Measurements from ENCODE around the gene DCAF6.

GRCh38 chr1:168000656-168001055 lies 64.2 kb downstream of the DCAF6 start:
- TF ChIP-seq CTCF (IDR thresholded peaks at IDR 0.05), result no peak
- no peak for TF ChIP-seq POLR2A (IDR thresholded peaks at IDR 0.05)
